ENCODE results near the gene DMXL1.

DNA sequence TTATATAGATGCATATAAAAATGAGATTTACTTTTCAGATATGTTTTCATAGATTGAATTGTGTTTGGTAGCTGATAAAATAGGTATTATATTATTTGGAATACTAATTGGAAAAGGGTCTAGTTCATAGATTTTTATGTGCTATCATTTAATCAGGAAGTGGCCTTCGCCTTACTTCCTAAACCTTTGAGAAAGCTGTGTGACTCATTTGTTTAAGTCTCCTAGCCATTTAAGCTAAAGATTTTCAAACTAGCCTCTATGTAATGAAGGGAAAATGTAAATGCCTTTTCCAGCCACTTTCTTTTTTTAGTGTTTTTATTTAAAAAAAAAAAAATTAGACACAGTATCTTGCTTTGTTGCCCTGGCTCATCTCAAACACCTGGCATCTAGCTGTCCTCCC, 97.5 kb downstream of the DMXL1 start:
- TF ChIP-seq, protein P1, sequence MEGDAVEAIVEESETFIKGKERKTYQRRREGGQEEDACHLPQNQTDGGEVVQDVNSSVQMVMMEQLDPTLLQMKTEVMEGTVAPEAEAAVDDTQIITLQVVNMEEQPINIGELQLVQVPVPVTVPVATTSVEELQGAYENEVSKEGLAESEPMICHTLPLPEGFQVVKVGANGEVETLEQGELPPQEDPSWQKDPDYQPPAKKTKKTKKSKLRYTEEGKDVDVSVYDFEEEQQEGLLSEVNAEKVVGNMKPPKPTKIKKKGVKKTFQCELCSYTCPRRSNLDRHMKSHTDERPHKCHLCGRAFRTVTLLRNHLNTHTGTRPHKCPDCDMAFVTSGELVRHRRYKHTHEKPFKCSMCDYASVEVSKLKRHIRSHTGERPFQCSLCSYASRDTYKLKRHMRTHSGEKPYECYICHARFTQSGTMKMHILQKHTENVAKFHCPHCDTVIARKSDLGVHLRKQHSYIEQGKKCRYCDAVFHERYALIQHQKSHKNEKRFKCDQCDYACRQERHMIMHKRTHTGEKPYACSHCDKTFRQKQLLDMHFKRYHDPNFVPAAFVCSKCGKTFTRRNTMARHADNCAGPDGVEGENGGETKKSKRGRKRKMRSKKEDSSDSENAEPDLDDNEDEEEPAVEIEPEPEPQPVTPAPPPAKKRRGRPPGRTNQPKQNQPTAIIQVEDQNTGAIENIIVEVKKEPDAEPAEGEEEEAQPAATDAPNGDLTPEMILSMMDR (conservative IDR thresholded peaks at IDR 0.05; ENCODE audit: low read depth, low read length), result no peak
- TF ChIP-seq EZH2 (IDR thresholded peaks at IDR 0.05; ENCODE audit: low read length, unreplicated experiment), result no peak
